Progenitor cell of endocrine pancreas (in vitro differentiated cells): ENCODE data around the gene AIG1. TPM values are rescaled to one million over a fixed set of nuclear protein-coding genes. Genes with fewer than 3 reads are reported as not detected.

ENCODE experiments used
- DNase-seq: peaks from one replicate; pipeline ENCODE4 v3.0.0; 2021; ENCODE audit warnings: low spot score; ENCODE audit not compliant: unreplicated experiment
- H3K27ac Mint-ChIP-seq: 2 replicates; pipeline ENCODE4 v1.8.0; 2021; ENCODE audit warnings: mild to moderate bottlenecking, moderate library complexity, mixed read lengths
- H3K27me3 Mint-ChIP-seq: 2 replicates; pipeline ENCODE4 v1.8.0; 2021; ENCODE audit warnings: mixed read lengths
- H3K36me3 Mint-ChIP-seq: 2 replicates; pipeline ENCODE4 v1.8.0; 2022; ENCODE audit warnings: mixed read lengths; ENCODE audit not compliant: insufficient read depth
- H3K4me1 Mint-ChIP-seq: 2 replicates; pipeline ENCODE4 v1.8.0; 2021; ENCODE audit warnings: low read depth, mixed read lengths
- H3K4me3 Mint-ChIP-seq: 2 replicates; pipeline ENCODE4 v1.8.0; 2021; ENCODE audit warnings: low read depth, mild to moderate bottlenecking, moderate library complexity, mixed read lengths
- H3K9me3 Mint-ChIP-seq: 2 replicates; pipeline ENCODE4 v1.8.0; 2021; ENCODE audit warnings: low read depth, mixed read lengths
- CTCF ChIP-seq: fragments of 200-600 bp; sonication (generic); IDR thresholded peaks from one replicate; pipeline ENCODE4 v1.5.0; 2021; ENCODE audit warnings: antibody characterized with exemption, mild to moderate bottlenecking; ENCODE audit not compliant: unreplicated experiment
- total RNA-seq: library from RNA; stranded (reverse); gene quantifications from 2 replicates; pipeline ENCODE4 v1.2.1, GENCODE V29; 2021

The AIG1 gene
- total RNA-seq, 1 donor from 2014 or later = 40.0 TPM

- H3K4me1 Mint-ChIP-seq = peaks cover 4% of the 10 kb centered on the region
- DNase-seq = no peak
- no peak for TF ChIP-seq CTCF
- H3K27me3 Mint-ChIP-seq = no peaks in the 10 kb centered on the region
- no peak overlapping the region for H3K27ac Mint-ChIP-seq
- no peak overlapping the region for H3K4me3 Mint-ChIP-seq
- H3K9me3 Mint-ChIP-seq = no peaks in the 10 kb centered on the region
- peaks cover 5% of the 10 kb centered on the region for H3K36me3 Mint-ChIP-seq
Observed at GRCh38 chr6:143198312-143198711, 137.6 kb downstream of the AIG1 start.

GRCh38 chr6:143199291-143199690, 138.6 kb downstream of the AIG1 start:
- no peak for TF ChIP-seq CTCF

DNA sequence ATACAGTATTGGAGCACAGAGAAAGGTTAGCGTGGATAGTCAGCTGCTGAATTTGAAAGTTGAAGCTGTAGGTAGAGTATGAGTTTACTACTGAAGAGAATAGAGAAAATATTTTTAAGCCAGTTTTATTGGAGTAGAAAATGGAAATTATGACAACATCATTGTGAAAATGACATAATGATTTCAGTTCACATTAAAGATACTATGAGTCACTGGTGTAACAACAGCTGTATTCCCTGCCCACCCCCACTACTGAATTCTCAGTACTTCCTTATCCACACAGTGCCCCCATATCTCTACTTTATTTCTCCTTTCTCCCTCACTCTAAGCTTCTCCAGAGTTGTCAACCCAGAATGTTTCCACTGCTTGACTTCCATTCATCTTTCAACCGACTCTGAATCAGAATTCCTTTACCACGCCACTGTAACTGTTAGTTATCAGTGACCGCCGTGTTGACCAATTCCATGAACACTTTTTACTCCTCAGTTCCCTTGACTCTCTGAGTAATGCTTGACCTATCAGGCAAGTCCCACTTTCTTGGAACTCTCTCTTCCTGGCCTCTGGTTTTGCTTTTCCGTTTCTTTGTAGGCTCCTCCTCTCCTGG, 139.6 kb downstream of the AIG1 start:
- H3K27me3 Mint-ChIP-seq = no peaks in the 10 kb centered on the region
- no peak for DNase-seq
- no peak overlapping the region for H3K4me3 Mint-ChIP-seq
- no peak overlapping the region for H3K27ac Mint-ChIP-seq
- no peak for TF ChIP-seq CTCF
- no peaks in the 10 kb centered on the region for H3K36me3 Mint-ChIP-seq
- peaks cover 4% of the 10 kb centered on the region for H3K4me1 Mint-ChIP-seq
- H3K9me3 Mint-ChIP-seq = no peaks in the 10 kb centered on the region

More at GRCh38 chr6:143199291-143199690, 138.6 kb downstream of the AIG1 start:
- Mint-ChIP-seq H3K27ac (no peak overlapping the region), H3K27me3 (no peaks in the 10 kb centered on the region), H3K36me3 (peaks cover 3% of the 10 kb centered on the region), H3K4me3 (no peak overlapping the region), H3K4me1 (peaks cover 4% of the 10 kb centered on the region), H3K9me3 (no peaks in the 10 kb centered on the region)
- DNase-seq = no peak

DNA sequence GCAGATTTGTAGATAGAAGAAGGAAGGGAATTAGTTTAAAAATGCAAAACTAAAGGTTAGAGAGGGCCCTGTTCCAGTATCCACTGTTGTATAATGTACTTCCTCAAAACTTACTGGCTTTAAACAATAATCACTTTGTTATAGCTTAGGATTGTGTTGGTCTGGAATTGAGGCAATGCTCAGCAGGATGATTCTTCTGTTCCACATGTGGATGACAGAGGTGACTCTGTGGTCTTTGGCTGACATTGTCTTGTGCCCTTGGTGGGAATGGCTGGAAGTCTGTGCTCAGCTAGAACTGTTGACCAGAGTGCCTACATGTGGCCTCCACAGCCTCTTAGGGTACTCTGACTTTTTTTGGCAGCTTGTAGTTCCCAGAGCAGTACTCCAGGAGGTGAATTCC, 143.4 kb downstream of the AIG1 start:
- Mint-ChIP-seq H3K27ac (no peak overlapping the region), H3K27me3 (no peaks in the 10 kb centered on the region), H3K36me3 (no peaks in the 10 kb centered on the region), H3K9me3 (no peaks in the 10 kb centered on the region), H3K4me1 (no peaks in the 10 kb centered on the region), H3K4me3 (no peak overlapping the region)
- DNase-seq = no peak
- TF ChIP-seq CTCF = no peak

DNA sequence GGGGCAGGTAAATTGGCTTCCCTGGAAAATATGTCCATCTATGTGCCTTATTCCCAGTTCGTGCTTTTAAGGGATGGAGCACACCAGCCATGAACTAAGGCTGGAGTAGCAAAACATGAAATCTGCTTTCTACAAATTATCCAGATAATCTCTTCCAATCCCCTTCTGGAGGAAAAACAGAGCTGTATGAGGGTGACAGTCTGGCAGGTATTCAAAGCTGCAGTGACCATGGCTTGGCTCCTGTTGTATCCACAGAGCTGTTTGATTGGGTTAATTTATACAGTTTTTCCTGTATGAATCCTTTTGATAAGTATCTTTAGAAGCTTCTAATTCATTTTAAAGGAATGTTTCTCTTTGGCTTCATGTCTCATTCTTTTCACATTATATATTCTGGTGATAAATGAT, 144.4 kb downstream of the AIG1 start:
- H3K36me3 Mint-ChIP-seq = no peaks in the 10 kb centered on the region
- H3K27me3 Mint-ChIP-seq = no peaks in the 10 kb centered on the region
- no peak overlapping the region for H3K27ac Mint-ChIP-seq
- DNase-seq = no peak
- no peaks in the 10 kb centered on the region for H3K4me1 Mint-ChIP-seq
- no peak overlapping the region for H3K4me3 Mint-ChIP-seq
- H3K9me3 Mint-ChIP-seq = no peaks in the 10 kb centered on the region
- no peak for TF ChIP-seq CTCF
